Neural cell (in vitro differentiated cells): ENCODE results near the gene GLIS2. TPM values are rescaled to one million over a fixed set of nuclear protein-coding genes. Genes with fewer than 3 reads are reported as not detected.

Experiments
- H2AFZ ChIP-seq: fragments of 200-600, 300-800 bp; sonication (generic), shearing (Covaris generic); 2 replicates; pipeline ENCODE4 v1.6.0; 2014; ENCODE audit warnings: low read depth, mild to moderate bottlenecking, antibody characterized with exemption, low read length, moderate library complexity
- H3F3A ChIP-seq: fragments of 200-600 bp; shearing (Covaris generic); 2 replicates; pipeline ENCODE4 v1.6.1; 2016; ENCODE audit warnings: mild to moderate bottlenecking, moderate library complexity, mixed read lengths, antibody characterized with exemption, low read length; ENCODE audit not compliant: insufficient read depth, poor library complexity, severe bottlenecking
- H3K27ac ChIP-seq: fragments of 200-600, 300-800 bp; sonication (generic), shearing (Covaris generic); 2 replicates; pipeline ENCODE4 v1.5.1; 2014; ENCODE audit warnings: mild to moderate bottlenecking, low read length, moderate library complexity
- H3K27me3 ChIP-seq: fragments of 300-800, 200-600 bp; sonication (generic), shearing (Covaris generic); 2 replicates; pipeline ENCODE4 v1.6.0; 2014; ENCODE audit warnings: mild to moderate bottlenecking, low read depth, low read length, moderate library complexity; ENCODE audit not compliant: insufficient read depth
- H3K36me3 ChIP-seq: fragments of 300-800, 200-600 bp; sonication (generic), shearing (Covaris generic); 2 replicates; pipeline ENCODE4 v1.5.1; 2014; ENCODE audit warnings: mild to moderate bottlenecking, antibody characterized with exemption, low read length, moderate library complexity; ENCODE audit not compliant: insufficient read depth
- H3K4me2 ChIP-seq: fragments of 300-800, 200-600 bp; sonication (generic), shearing (Covaris generic); 2 replicates; pipeline ENCODE4 v1.6.0; 2014; ENCODE audit warnings: mild to moderate bottlenecking, low read length
- H3K4me3 ChIP-seq: fragments of 300-800, 200-600 bp; sonication (generic), shearing (Covaris generic); 2 replicates; pipeline ENCODE4 v1.5.1; 2014; ENCODE audit warnings: mild to moderate bottlenecking, low read length, moderate library complexity
- H3K79me2 ChIP-seq: fragments of 200-600 bp; shearing (Covaris generic); replicated peaks from 2 replicates; pipeline ENCODE4 v1.6.0; 2014; ENCODE audit warnings: mild to moderate bottlenecking, low read length, moderate library complexity; ENCODE audit not compliant: insufficient read depth
- H3K9ac ChIP-seq: fragments of 300-800, 200-600 bp; sonication (generic), shearing (Covaris generic); 2 replicates; pipeline ENCODE4 v1.6.1; 2016; ENCODE audit warnings: mild to moderate bottlenecking, low read length, mixed read lengths
- H3K9me2 ChIP-seq: fragments of 200-600 bp; shearing (Covaris generic); 2 replicates; pipeline ENCODE4 v1.6.1; 2016; ENCODE audit warnings: mild to moderate bottlenecking, low read length, mixed read lengths; ENCODE audit not compliant: insufficient read depth
- H3K9me3 ChIP-seq: fragments of 200-600, 300-800 bp; sonication (generic), shearing (Covaris generic); 2 replicates; pipeline ENCODE4 v1.6.1; 2016; ENCODE audit warnings: mild to moderate bottlenecking, mixed run types, low read length, moderate library complexity, mixed read lengths
- H4K20me1 ChIP-seq: fragments of 200-600 bp; shearing (Covaris generic); 2 replicates; pipeline ENCODE4 v1.6.1; 2016; ENCODE audit warnings: mild to moderate bottlenecking, mixed run types; ENCODE audit not compliant: insufficient read depth
- EP300 ChIP-seq: fragments of 450-650 bp; conservative IDR thresholded peaks from 2 replicates; pipeline ENCODE4 v1.6.1; 2014; ENCODE audit warnings: antibody characterized with exemption, mild to moderate bottlenecking, moderate library complexity; ENCODE audit not compliant: poor library complexity, severe bottlenecking
- EZH2 ChIP-seq: fragments of 200-600, 300-800 bp; shearing (Covaris generic), sonication (generic); IDR thresholded peaks from 2 replicates; pipeline ENCODE4 v1.6.1; 2014; ENCODE audit warnings: antibody characterized with exemption, low read length, borderline replicate concordance, mild to moderate bottlenecking; ENCODE audit not compliant: insufficient read depth, poor library complexity, severe bottlenecking
- MXI1 ChIP-seq: fragments of 450-650 bp; conservative IDR thresholded peaks from 2 replicates; pipeline ENCODE4 v1.6.1; 2014; ENCODE audit warnings: antibody characterized with exemption, mild to moderate bottlenecking; ENCODE audit not compliant: poor library complexity, severe bottlenecking
- POLR2AphosphoS5 ChIP-seq: IDR thresholded peaks from 2 replicates; pipeline ENCODE4 v1.6.1; 2012
- RAD21 ChIP-seq: fragments of 450-650 bp; conservative IDR thresholded peaks from 2 replicates; pipeline ENCODE4 v1.6.1; 2014; ENCODE audit warnings: antibody characterized with exemption, mild to moderate bottlenecking, moderate library complexity
- SMC3 ChIP-seq: fragments of 450-650 bp; conservative IDR thresholded peaks from 2 replicates; pipeline ENCODE4 v1.6.1; 2014; ENCODE audit warnings: antibody characterized with exemption, mild to moderate bottlenecking, moderate library complexity; ENCODE audit not compliant: poor library complexity
- TAF1 ChIP-seq: IDR thresholded peaks from 2 replicates; pipeline ENCODE4 v1.6.1; 2012; ENCODE audit warnings: low read depth
- polyA plus RNA-seq: library from polyadenylated mRNA; depleted of rRNA; stranded (reverse); fragments of >200 nt; gene quantifications from 2 replicates; pipeline ENCODE4 v1.2.3, GENCODE V29; 2014
- TF ChIP-seq, protein P1 (sequence below): IDR thresholded peaks from 2 replicates; pipeline ENCODE4 v1.6.1; 2012; ENCODE audit warnings: borderline replicate concordance
- TF ChIP-seq, protein P2 (sequence below): fragments of 450-650 bp; IDR thresholded peaks from 2 replicates; pipeline ENCODE4 v1.5.1; 2014; ENCODE audit warnings: antibody characterized with exemption, mild to moderate bottlenecking, moderate library complexity; ENCODE audit not compliant: poor library complexity, severe bottlenecking

GLIS2 gene
- polyA plus RNA-seq, 1 donor from 2014 or later: 2.6 TPM

DNA sequence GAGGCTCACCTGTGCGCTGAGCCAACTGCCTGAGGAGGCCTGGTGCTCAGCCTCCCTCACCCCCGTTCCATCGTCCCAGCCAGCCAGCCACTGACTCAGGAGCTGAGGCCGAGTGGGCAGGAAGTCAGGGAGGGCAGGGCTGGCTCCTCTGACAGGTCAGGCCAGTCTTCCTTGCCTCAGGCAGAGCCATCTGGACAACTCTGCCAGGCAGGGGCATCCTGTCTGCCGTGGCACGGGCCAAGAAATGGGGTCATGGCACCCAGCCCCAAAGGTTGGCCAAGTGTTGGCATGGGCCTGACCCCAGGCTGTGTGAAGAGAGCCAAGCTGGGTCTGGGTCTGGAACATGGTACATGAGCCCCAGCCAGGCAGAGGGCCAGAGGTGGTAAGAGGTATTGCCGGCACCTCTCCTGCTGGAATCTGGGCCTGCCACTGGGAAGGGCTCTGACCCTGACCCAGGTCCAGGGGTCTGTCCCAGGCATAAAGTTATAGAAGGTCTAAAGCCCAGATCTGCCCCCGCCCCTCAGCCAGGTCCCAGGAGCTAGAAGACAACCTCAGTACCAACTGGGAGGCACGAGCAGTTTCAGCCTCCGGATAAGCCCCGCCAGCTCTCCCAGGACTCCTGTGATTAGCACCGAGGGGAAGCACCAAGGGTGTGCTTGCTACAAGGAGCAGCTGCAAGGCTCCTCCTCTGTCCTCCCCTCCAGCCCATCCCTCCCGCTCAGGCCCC, 53.3 kb downstream of the GLIS2 start:
- H3K4me2 ChIP-seq: no peak overlapping the region
- no peaks in the 10 kb centered on the region for H3K79me2 ChIP-seq
- H3K9me2 ChIP-seq: no peaks in the 10 kb centered on the region
- no peaks in the 10 kb centered on the region for H3K9me3 ChIP-seq
- H4K20me1 ChIP-seq: no peaks in the 10 kb centered on the region
- H3F3A ChIP-seq: no peaks in the 10 kb centered on the region
- no peak overlapping the region for H2AFZ ChIP-seq
- no peaks in the 10 kb centered on the region for H3K36me3 ChIP-seq
- peaks cover 11% of the 10 kb centered on the region for H3K27me3 ChIP-seq
- TF ChIP-seq, protein P1, sequence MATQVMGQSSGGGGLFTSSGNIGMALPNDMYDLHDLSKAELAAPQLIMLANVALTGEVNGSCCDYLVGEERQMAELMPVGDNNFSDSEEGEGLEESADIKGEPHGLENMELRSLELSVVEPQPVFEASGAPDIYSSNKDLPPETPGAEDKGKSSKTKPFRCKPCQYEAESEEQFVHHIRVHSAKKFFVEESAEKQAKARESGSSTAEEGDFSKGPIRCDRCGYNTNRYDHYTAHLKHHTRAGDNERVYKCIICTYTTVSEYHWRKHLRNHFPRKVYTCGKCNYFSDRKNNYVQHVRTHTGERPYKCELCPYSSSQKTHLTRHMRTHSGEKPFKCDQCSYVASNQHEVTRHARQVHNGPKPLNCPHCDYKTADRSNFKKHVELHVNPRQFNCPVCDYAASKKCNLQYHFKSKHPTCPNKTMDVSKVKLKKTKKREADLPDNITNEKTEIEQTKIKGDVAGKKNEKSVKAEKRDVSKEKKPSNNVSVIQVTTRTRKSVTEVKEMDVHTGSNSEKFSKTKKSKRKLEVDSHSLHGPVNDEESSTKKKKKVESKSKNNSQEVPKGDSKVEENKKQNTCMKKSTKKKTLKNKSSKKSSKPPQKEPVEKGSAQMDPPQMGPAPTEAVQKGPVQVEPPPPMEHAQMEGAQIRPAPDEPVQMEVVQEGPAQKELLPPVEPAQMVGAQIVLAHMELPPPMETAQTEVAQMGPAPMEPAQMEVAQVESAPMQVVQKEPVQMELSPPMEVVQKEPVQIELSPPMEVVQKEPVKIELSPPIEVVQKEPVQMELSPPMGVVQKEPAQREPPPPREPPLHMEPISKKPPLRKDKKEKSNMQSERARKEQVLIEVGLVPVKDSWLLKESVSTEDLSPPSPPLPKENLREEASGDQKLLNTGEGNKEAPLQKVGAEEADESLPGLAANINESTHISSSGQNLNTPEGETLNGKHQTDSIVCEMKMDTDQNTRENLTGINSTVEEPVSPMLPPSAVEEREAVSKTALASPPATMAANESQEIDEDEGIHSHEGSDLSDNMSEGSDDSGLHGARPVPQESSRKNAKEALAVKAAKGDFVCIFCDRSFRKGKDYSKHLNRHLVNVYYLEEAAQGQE: no peak
- TF ChIP-seq EZH2 (no peak), MXI1 (no peak), EP300 (no peak), RAD21 (no peak), SMC3 (no peak), POLR2AphosphoS5 (no peak), TAF1 (no peak)
- TF ChIP-seq, protein P2, sequence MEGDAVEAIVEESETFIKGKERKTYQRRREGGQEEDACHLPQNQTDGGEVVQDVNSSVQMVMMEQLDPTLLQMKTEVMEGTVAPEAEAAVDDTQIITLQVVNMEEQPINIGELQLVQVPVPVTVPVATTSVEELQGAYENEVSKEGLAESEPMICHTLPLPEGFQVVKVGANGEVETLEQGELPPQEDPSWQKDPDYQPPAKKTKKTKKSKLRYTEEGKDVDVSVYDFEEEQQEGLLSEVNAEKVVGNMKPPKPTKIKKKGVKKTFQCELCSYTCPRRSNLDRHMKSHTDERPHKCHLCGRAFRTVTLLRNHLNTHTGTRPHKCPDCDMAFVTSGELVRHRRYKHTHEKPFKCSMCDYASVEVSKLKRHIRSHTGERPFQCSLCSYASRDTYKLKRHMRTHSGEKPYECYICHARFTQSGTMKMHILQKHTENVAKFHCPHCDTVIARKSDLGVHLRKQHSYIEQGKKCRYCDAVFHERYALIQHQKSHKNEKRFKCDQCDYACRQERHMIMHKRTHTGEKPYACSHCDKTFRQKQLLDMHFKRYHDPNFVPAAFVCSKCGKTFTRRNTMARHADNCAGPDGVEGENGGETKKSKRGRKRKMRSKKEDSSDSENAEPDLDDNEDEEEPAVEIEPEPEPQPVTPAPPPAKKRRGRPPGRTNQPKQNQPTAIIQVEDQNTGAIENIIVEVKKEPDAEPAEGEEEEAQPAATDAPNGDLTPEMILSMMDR: no peak
- H3K9ac ChIP-seq: no peak overlapping the region
- no peak overlapping the region for H3K4me3 ChIP-seq
- H3K27ac ChIP-seq: no peak overlapping the region

DNA sequence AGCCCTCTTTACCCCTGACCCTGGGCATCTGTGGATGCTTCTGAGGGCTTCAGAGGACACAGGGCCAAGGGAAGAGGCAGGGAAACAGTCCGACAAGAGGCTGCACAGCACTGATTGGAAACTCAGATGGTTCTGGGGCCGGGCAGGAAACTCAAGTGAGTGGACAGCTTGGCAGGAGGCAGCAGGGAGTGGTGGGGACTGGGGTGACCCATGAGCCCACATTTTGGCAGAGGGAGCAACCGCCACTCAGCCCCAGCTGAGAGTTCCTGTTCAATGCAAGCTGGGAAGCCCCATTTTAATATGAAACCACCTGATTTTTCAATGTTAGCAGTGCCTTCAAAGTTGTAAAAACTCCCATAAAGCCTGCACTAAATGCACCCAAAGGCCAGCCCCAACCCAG, 54.3 kb downstream of the GLIS2 start:
- Histone ChIP-seq H3K4me3 (no peak overlapping the region), H3K79me2 (no peaks in the 10 kb centered on the region), H3K9me2 (no peaks in the 10 kb centered on the region), H3K9me3 (no peaks in the 10 kb centered on the region), H3K36me3 (no peaks in the 10 kb centered on the region), H2AFZ (no peak overlapping the region), H4K20me1 (no peaks in the 10 kb centered on the region), H3K9ac (no peak overlapping the region), H3K27ac (no peak overlapping the region), H3K4me2 (no peak overlapping the region), H3F3A (no peaks in the 10 kb centered on the region), H3K27me3 (peaks cover 11% of the 10 kb centered on the region)
- TF ChIP-seq MXI1 (no peak), TAF1 (no peak)
